Non-pigmented ciliary epithelial cell (primary cell): ENCODE measurements around the gene AK4.
"Not testable (repeated sequence)": the region's sequence is repeated elsewhere in the genome, so short reads cannot be mapped to it uniquely, and the experiment has no call there.

Experiments used
- DNase-seq: peaks from one replicate; pipeline ENCODE4 v3.0.0-alpha.2; 2010; ENCODE audit warnings: low read depth

AK4 gene

DNA sequence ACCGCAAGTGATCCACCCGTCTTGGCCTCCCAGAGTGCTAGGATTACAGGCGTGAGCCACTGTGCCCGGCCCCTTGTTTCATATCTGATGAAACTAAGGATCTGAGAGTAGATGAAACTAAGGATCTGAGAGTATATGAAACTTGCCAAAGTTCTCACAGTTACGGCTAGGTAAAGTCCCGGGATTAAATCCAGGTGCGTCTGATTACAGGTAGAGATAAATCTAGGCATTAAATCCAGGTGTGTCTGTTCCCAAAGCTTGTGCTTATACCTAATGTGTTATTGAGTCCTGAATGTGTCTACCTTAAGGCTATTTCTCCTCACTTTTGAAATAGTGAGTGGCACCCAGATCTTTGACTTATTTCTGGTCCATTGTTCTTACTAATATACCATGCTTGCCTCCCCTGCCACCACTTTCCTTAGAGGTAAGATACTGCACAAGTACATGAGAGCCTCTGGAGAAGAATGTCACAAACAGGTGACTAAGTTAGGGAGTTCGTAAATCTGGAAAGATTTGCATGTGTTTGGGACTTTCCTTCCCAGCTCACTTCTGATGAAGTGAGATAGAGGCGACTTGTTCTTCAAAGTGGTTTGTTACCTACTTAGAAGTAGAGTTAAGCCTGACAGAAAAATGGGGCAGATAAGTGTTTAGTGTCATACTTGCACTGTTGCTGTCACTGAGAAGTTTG, 66.5 kb downstream of the AK4 start:
- no peak for DNase-seq

DNA sequence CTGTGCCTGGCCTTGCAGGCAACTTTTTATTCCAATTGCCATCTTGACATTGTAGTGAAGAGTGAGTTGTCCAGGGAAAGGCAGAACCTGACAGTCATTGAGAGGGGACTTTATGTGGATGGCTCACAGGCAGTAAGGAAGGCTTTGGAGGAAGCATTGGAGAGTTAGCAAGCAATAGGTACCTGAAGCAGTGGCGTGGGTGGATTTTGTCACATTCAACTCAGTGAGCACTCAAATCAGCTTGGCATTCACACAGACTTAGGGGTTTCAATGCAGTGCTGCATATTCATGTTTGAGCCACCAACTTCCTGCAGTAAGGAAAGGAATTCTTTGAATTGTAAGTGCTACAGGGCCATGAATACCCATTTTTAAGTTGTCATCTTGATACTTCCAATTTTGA, 69.0 kb downstream of the AK4 start:
- no peak for DNase-seq

GRCh38 chr1:65221638-65222339, 73.8 kb downstream of the AK4 start:
- DNase-seq: no peak

DNA sequence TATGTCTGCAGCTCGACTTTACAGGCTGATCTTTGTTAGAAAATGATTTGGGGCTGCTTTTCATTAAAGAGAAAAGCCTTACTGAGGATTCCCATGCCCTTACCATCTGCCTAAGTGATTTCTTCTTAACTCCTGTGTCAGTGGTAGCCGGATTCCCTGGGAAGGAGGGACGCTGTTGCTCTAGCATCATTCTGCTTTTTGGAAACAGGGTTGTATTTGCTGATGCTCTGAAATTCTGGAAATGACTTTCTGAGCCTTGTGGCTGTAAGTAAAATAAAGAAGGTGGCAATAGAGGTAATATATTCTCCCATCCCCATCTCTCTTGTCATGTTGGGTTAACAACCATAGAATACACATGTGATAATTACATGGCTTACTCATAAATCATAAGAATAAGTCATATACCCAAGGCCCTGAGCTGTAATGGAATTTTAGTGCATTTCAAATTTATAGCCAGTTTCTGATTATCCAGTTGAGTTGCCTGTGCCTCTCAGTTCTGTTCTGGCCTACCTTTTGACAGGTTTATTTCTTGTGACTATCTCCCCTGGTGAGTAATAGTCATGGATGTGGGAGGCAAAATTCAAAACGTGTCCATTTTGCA, 74.4 kb downstream of the AK4 start:
- no peak for DNase-seq

DNA sequence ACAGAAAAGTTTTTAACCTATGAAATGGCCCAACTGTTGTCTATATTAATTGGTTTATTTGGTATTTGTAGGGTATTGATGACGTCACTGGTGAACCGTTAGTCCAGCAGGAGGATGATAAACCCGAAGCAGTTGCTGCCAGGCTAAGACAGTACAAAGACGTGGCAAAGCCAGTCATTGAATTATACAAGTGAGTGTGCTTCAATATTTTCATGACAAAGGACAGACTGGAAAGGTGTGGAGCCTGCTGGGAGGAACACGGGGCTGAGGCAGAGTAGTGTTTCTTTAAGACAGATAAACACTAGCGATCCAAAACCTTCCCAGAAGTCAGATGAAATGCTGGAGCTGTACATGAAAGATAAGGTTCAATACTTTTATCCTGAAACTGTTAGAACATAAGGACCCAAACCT, 76.7 kb downstream of the AK4 start:
- DNase-seq: no peak

- no peak for DNase-seq
Measured at GRCh38 chr1:65225179-65225578, 77.2 kb downstream of the AK4 start.

GRCh38 chr1:65229201-65229600, 81.2 kb downstream of the AK4 start:
- DNase-seq: no peak

GRCh38 chr1:65229754-65230339, 81.8 kb downstream of the AK4 start:
- DNase-seq: no peak

DNA sequence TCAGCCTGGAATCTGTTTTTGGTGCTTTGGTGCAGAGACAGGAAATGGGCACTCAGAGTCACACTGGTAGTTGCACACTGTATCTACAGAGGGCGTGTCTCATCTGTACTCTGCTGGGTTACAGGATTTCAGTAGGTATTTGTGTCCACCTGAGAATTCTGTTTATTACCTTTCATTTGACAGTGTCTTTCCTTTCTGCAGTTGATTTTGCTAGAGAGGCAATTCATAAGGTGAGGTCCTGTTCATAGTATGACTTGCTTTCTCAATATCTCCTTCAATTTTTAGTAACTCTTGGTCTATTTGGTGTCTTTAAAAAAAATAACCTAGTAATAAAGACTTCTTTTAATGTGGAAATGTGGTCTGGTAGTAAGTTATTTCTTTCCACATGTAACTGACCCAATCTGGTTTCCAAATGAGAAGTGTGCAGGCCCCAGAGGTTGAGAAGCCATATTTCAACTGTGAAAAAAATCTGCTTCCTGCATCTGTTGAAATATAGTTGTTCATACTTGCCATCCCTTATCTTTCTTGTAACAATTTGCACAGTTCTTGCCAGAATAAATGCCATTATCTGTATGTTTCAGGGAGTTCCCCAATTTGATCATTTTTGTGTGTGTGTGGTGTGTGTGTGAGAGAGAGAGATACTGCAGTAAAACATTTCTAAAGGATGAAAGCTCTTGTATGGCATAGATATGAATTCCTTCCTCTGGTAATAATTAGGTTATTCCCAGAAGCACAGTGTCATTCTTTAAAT, 82.9 kb downstream of the AK4 start:
- no peak for DNase-seq

- no peak for DNase-seq
Measured at GRCh38 chr1:65231718-65232330, 83.8 kb downstream of the AK4 start.

- DNase-seq: no peak
Measured at GRCh38 chr1:65232461-65232990, 84.5 kb downstream of the AK4 start.

DNA sequence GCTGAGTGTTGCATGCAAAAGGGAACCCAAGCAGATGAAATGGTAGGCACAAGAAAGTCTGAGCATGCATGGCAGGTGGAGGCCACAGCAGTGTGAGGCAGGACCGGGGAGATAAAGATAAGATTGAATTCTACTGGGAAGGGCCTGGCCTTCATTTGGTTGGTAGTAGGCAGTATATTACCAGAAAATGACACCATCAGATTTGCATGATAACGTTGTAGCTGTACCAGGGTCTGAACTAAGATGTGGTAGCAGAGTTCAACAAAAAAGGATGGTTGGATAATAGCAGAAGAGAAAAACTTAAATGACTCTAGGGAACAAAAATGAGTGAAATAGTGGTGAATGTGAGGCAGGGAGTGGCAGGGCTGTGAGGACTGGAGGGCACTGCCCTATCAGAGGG, 85.8 kb downstream of the AK4 start:
- DNase-seq: no peak

DNA sequence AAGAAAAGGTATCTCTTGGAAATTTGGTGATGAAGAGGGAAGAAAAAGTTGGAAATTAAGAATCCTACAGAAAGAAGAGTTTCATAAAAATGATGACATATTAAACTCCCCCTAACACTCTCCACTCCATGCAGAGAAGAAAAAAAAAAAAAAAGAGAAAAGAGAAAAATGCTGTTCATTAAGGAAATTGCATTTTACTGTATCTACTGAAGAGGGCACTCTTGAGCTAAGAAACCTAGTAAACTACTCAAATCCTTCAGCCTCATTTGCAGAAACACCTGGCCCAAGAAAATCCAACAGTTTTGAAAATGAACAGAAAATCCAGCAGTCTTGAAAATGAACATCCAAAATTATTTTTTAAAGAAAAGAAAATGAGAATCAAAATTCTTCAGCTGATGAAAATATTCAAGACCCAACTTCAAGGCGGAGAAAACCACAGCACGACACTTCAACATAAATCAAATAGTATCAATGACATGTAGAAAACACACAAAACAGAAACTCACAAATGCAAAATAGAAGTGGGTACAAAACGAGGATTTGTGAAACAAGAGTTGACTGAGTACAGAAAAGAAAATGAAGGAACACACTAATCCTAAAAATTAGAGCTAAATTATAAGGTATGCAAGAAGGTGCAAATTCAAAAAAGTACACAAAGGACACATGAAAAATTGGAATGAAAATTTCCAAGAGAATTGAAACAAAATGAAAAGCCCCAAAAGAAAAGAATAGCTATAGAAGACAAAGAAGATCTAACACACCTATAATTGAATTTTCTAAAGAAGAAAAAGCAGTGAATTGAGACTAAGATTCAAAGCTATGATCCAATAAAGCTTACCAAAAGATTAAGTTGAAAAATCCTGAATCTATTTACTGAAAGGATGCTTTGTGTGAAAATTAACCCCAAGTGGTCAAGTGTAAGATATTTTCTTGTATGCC, 88.1 kb downstream of the AK4 start:
- no peak for DNase-seq

DNA sequence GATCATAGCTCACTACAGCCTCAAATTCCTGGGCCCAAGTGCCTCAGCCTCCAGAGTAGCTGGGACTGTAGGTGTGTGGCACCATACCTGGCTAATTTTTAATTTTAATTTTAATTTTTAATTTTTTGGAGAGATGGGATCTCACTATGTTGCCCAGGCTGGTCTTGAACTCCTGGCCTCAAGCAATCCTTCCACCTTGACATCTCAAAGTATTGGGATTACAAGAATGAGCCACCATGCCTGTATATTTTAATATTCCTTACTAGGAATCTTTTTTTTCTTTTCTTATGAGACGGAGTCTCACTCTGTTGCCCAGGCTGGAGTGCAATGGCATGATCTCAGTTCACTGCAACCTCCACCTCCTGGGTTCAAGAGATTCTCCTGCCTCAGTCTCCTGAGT, 89.1 kb downstream of the AK4 start:
- DNase-seq: not testable (repeated sequence)

DNA sequence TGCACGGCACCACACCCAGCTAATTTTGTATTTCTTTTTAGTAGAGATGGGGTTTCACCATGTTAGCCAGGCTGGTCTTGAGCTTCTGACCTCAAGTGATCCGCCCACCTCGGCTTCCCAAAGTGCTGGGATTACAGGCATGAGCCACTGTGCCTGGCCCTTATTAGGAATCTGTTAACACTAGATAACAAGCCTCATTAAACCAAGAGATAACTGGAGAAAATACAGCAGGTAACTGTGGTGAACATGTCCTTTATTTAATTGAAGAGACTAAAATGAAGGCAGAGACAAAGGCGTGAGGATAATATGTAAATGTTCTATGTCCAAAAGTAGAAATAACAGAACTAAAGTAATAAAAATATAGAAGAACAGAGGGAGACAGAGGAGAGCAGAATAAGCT, 89.5 kb downstream of the AK4 start:
- no peak for DNase-seq

- DNase-seq: no peak
Measured at GRCh38 chr1:65238010-65238409, 90.0 kb downstream of the AK4 start.

DNA sequence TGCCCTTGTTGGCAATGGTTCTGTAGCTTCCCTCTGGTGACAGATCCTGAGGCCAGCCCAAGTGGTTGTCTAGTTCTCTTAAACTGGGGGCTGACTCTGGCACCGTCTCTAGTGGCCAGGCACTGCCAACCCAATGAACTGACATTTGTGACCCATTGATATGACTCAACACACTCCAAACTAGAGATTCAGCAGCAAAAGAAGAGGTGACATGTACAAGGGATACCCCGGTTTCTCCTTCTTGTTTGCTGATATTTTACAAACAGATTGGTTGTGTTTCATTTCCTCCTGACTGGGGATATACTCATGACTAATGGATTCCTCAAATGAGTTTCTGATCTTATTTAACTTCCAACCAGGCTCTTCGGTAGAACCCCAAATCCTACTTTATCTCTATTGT, 95.5 kb downstream of the AK4 start:
- DNase-seq: no peak

DNA sequence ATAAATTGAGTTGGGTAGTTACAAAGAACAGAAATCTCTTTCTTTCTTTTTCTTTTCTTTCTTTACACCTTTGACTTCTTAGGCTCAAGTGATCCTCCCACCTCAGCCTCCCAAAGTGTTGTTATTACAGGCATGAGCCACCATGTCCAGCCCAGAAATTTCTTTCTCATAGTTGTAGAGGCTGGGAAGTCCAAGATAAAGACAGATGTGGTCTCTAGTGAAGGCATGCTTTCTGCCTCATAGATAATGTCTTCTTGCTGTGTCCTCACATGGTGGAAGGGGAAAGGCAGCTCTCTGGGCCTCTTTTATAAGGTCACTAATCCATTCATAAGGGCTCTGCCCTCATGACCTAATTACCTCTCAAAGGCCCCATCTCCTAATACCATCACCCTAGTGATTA, 97.3 kb downstream of the AK4 start:
- no peak for DNase-seq

- DNase-seq: peak; percentile 64
Measured at GRCh38 chr1:65247419-65248359, 99.7 kb downstream of the AK4 start.
